HG03175 (cell line): Measurements from ENCODE around the gene TACSTD2.
A peak's percentile ranks its signal among the peaks of the same experiment; 100 is the strongest.
"Not testable (repeated sequence)": the region's sequence is repeated elsewhere in the genome, so short reads cannot be mapped to it uniquely, and the experiment has no call there.

Source experiments
- ATAC-seq: cut with Tn5 transposase; IDR thresholded peaks from one replicate; pipeline ENCODE4 v1.9.1; 2021; ENCODE audit warnings: mild to moderate bottlenecking, moderate library complexity; ENCODE audit not compliant: unreplicated experiment

The TACSTD2 gene

GRCh38 chr1:58568271-58568860, 8.7 kb downstream of the TACSTD2 start:
- no peak for ATAC-seq

DNA sequence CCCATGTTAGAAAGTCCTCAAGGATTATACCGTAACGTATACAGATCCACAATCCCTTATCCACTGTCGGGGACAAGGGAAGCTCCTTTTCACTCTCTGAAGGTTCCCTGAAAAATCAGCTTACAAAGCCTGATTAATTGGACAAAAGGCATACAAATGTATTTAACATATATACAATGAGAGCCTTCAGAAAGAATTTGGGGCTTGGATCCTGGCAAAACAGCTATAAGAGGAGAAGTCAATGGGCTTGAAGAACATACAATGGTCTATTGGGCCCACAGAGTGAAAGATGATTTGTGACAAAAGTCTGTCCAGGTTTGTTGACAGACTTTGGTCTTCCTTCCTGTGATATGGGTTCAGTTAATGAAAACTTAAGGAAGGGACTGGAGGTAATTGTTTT, 10.7 kb downstream of the TACSTD2 start:
- ATAC-seq, result no peak

- ATAC-seq, result not testable (repeated sequence)
Observed at GRCh38 chr1:58563715-58564114, 13.3 kb downstream of the TACSTD2 start.

GRCh38 chr1:58561633-58562032, 15.4 kb downstream of the TACSTD2 start:
- no peak for ATAC-seq

DNA sequence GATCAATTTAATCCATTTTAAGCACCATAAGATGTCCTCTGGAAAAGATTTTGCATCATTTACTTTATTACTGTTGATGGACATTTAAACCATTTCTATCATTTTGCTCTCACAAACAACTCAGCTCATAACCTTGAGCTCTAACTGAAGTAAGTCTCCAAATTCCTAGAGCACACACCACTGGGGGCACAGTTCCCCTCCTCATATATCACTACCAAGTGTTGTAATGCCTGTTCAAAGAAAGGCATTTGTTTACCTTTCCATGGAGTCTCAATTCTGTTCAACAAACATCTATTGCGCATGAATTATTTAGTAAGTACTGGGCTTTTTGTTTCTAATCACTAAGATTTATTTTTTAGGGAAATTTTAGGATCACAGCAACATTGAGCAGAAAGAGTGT, 21.7 kb downstream of the TACSTD2 start:
- no peak for ATAC-seq

- ATAC-seq, result no peak
Observed at GRCh38 chr1:58551186-58552140, 25.6 kb downstream of the TACSTD2 start.

DNA sequence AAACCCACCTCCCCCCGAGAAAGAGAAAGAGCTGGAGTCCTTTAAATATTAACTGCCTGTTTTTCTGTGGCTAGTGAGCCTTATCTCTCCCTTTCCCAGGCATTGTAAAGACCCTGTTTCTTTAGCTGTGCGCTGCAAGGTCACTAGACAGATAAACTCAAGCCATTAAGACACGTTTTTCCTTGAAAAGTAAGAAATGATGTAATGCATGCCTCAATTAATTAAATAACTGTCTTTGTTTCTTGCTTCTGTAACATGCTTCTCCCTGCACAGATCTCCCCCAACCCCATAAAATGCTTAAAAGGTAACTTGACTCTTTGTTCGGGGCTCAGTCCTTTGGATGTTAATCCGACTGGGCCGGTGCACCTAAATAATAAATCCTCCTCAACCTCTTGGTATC, 27.8 kb downstream of the TACSTD2 start:
- ATAC-seq, result not testable (repeated sequence)

GRCh38 chr1:58548371-58548770, 28.7 kb downstream of the TACSTD2 start:
- no peak for ATAC-seq

- ATAC-seq, result peak; percentile 95
Observed at GRCh38 chr1:58546520-58547308, 30.3 kb downstream of the TACSTD2 start, which contains the start of gene OMA1. TSS of gene OMA1 (minus strand) at chr1:58546726. CDS start at chr1:58539294, 7,432 bp downstream.

GRCh38 chr1:58545591-58546519, 31.2 kb downstream of the TACSTD2 start:
- ATAC-seq, result peak; percentile 54

- no peak for ATAC-seq
Observed at GRCh38 chr1:58543260-58543659, 33.8 kb downstream of the TACSTD2 start.

GRCh38 chr1:58539553-58539952, 37.5 kb downstream of the TACSTD2 start:
- ATAC-seq, result no peak

- no peak for ATAC-seq
Observed at GRCh38 chr1:58538821-58539220, 38.2 kb downstream of the TACSTD2 start.

DNA sequence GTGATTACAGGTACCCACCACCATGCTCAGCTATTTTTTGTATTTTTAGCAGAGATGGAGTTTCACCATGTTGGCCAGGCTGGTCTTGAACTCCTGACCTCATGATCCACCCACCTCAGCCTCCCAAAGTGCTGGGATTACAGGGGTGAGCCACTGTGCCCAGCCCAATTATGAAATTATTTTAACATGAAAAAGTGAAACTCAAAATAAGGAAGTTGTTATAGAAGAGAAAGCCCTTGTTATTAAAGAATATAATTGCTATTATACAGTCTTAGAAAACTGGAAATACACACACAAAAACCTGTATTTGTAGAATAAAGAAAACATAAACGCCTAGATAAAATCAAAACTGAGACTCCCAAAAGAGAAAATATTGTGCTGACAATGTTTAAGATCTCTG, 45.2 kb downstream of the TACSTD2 start:
- ATAC-seq, result not testable (repeated sequence)

- ATAC-seq, result no peak
Observed at GRCh38 chr1:58529284-58529683, 47.8 kb downstream of the TACSTD2 start.

DNA sequence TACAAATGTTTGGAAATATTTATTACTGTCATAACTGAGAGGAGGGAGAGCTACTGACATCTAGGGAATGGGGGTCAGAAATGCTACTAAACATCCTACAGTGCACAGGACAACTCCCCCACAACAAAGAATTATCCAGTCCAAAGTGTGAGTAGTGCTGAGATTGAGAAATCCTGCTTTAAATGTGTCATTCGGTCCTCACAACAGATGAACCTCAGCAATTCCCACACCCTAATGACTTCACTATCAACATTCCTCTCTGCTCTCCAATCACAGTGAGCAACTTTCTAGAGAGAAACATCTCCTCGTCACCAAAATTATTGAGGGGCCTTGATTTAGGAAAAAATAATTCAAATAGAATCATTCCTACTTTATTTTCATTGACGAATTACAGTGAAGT, 48.5 kb downstream of the TACSTD2 start:
- no peak for ATAC-seq
